ENCODE data around the gene UMODL1.

Gene UMODL1

DNA sequence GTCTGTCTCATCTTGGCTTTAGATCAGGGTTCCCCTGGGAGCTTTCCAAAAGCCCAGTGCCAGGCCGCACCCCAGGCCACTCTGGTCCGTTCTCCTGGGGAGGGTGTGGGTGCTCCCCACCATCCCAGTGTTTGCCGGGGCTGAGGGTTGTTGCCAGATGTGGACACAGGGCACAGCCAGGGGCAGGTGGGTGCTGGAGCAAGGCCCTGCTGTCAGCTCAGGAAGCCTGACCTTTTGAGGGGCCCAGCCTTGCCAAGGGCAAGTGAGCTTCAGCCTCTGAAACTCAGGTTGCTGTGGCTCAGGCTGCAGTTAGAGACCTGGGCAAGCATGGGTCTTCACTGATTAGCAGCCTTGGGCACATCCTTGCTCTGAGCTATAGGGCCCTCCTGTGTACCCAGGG is 38.1 kb upstream of the UMODL1 start:
- ChIA-PET POLR2A (no interaction called here), CTCF (interaction anchor here (0.6 kb wide), 1 partner anchor 15 kb away, joined by 3 read pairs; no protein-coding TSS in a partner anchor)
- TF ChIP-seq ZNF341 (tag by site-specific recombination; IDR thresholded peaks at IDR 0.05; ENCODE audit: low read depth) = no peak
- no peak for TF ChIP-seq ZNF214 (tag by site-specific recombination; IDR thresholded peaks at IDR 0.05; ENCODE audit: borderline replicate concordance)
- TF ChIP-seq IKZF3 (tag by site-specific recombination; IDR thresholded peaks at IDR 0.05) = no peak
- TF ChIP-seq, protein P1, sequence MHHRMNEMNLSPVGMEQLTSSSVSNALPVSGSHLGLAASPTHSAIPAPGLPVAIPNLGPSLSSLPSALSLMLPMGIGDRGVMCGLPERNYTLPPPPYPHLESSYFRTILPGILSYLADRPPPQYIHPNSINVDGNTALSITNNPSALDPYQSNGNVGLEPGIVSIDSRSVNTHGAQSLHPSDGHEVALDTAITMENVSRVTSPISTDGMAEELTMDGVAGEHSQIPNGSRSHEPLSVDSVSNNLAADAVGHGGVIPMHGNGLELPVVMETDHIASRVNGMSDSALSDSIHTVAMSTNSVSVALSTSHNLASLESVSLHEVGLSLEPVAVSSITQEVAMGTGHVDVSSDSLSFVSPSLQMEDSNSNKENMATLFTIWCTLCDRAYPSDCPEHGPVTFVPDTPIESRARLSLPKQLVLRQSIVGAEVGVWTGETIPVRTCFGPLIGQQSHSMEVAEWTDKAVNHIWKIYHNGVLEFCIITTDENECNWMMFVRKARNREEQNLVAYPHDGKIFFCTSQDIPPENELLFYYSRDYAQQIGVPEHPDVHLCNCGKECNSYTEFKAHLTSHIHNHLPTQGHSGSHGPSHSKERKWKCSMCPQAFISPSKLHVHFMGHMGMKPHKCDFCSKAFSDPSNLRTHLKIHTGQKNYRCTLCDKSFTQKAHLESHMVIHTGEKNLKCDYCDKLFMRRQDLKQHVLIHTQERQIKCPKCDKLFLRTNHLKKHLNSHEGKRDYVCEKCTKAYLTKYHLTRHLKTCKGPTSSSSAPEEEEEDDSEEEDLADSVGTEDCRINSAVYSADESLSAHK (tag by site-specific recombination; IDR thresholded peaks at IDR 0.05) = no peak
- no peak for TF ChIP-seq ZNF223 (tag by site-specific recombination; IDR thresholded peaks at IDR 0.05)
- no peak for TF ChIP-seq ZBTB21 (tag by site-specific recombination; IDR thresholded peaks at IDR 0.05)
- no peak for TF ChIP-seq ZBTB17 (tag by site-specific recombination; IDR thresholded peaks at IDR 0.05)
- TF ChIP-seq ZNF19 (tag by site-specific recombination; IDR thresholded peaks at IDR 0.05; ENCODE audit: low read depth) = no peak
- TF ChIP-seq ZXDB (tag by site-specific recombination; IDR thresholded peaks at IDR 0.05) = no peak
- TF ChIP-seq ZNF677 (tag by site-specific recombination; IDR thresholded peaks at IDR 0.05) = no peak
- no peak for TF ChIP-seq GLI2 (tag by site-specific recombination; IDR thresholded peaks at IDR 0.05; ENCODE audit: borderline replicate concordance, low read depth)
- no peak for TF ChIP-seq ZNF114 (tag by site-specific recombination; IDR thresholded peaks at IDR 0.05)
- TF ChIP-seq ZNF24 (tag by site-specific recombination; IDR thresholded peaks at IDR 0.05) = no peak
- TF ChIP-seq TCF7L2 (IDR thresholded peaks at IDR 0.05; ENCODE audit: borderline replicate concordance, low read depth, low read length) = no peak
- TF ChIP-seq, protein P2, sequence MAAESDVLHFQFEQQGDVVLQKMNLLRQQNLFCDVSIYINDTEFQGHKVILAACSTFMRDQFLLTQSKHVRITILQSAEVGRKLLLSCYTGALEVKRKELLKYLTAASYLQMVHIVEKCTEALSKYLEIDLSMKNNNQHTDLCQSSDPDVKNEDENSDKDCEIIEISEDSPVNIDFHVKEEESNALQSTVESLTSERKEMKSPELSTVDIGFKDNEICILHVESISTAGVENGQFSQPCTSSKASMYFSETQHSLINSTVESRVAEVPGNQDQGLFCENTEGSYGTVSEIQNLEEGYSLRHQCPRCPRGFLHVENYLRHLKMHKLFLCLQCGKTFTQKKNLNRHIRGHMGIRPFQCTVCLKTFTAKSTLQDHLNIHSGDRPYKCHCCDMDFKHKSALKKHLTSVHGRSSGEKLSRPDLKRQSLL (tag by site-specific recombination; IDR thresholded peaks at IDR 0.05) = no peak
- TF ChIP-seq, protein P3, sequence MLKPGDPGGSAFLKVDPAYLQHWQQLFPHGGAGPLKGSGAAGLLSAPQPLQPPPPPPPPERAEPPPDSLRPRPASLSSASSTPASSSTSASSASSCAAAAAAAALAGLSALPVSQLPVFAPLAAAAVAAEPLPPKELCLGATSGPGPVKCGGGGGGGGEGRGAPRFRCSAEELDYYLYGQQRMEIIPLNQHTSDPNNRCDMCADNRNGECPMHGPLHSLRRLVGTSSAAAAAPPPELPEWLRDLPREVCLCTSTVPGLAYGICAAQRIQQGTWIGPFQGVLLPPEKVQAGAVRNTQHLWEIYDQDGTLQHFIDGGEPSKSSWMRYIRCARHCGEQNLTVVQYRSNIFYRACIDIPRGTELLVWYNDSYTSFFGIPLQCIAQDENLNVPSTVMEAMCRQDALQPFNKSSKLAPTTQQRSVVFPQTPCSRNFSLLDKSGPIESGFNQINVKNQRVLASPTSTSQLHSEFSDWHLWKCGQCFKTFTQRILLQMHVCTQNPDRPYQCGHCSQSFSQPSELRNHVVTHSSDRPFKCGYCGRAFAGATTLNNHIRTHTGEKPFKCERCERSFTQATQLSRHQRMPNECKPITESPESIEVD (tag by site-specific recombination; IDR thresholded peaks at IDR 0.05) = no peak
- no peak for TF ChIP-seq ZNF558 (tag by site-specific recombination; IDR thresholded peaks at IDR 0.05)
- no peak overlapping the region for H3K4me3 ChIP-seq (ENCODE audit: low read depth, low read length)
- H3K27ac ChIP-seq (ENCODE audit: extremely low read depth, low read depth, low read length) = no peak overlapping the region
- no peaks in the 10 kb centered on the region for H3K9me3 ChIP-seq (ENCODE audit: control insufficient read depth, insufficient read depth, low read depth, low read length)
- no peaks in the 10 kb centered on the region for H3K4me1 ChIP-seq (ENCODE audit: control insufficient read depth, insufficient read depth, low read length)
- no peaks in the 10 kb centered on the region for H3K36me3 ChIP-seq (ENCODE audit: control insufficient read depth in 2 of 2, insufficient read depth in 1 of 2, low read length in 2 of 2)

DNA sequence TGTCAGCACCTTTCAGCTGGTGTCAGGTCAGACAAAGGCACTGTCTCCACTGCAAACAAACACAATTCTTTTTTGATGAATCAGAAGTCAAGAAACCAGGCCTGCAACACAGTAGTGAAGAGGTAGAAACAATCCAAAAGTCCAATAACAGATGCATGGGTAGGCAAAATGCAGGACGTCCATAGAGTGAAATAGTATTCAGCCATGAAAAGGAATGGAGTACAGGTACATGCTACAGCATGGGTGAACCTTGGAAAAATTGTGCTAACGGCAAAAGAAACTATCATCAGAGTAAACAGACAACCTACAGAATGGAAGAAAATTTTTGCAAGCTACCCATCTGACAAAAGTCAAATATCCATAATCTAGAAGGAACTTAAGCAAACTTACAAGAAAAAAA is 34.8 kb upstream of the UMODL1 start:
- H3K4me3 ChIP-seq (ENCODE audit: low read depth, low read length) = no peak overlapping the region
- no peaks in the 10 kb centered on the region for H3K9me3 ChIP-seq (ENCODE audit: control insufficient read depth, insufficient read depth, low read depth, low read length)
- no peaks in the 10 kb centered on the region for H3K4me1 ChIP-seq (ENCODE audit: control insufficient read depth, insufficient read depth, low read length)
- H3K27ac ChIP-seq (ENCODE audit: extremely low read depth, low read depth, low read length) = no peak overlapping the region
- ChIA-PET POLR2A (no interaction called here), CTCF (interaction anchor here (0.6 to 0.7 kb wide), 3 partner anchors 79 to 413 kb away, joined by 3 to 6 read pairs (median 4); no protein-coding TSS in a partner anchor)
- no peaks in the 10 kb centered on the region for H3K36me3 ChIP-seq (ENCODE audit: control insufficient read depth in 2 of 2, insufficient read depth in 1 of 2, low read length in 2 of 2)
- TF ChIP-seq ZNF785 (tag by site-specific recombination; IDR thresholded peaks at IDR 0.05) (no peak), ZNF146 (tag by site-specific recombination; IDR thresholded peaks at IDR 0.05) (peak; percentile 98)
- TF ChIP-seq, protein P4, sequence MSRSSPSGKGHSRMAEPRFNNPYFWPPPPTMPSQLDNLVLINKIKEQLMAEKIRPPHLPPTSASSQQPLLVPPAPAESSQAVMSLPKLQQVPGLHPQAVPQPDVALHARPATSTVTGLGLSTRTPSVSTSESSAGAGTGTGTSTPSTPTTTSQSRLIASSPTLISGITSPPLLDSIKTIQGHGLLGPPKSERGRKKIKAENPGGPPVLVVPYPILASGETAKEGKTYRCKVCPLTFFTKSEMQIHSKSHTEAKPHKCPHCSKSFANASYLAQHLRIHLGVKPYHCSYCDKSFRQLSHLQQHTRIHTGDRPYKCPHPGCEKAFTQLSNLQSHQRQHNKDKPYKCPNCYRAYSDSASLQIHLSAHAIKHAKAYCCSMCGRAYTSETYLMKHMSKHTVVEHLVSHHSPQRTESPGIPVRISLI (tag by site-specific recombination; IDR thresholded peaks at IDR 0.05) = no peak

Measured in HEK293 (cell line).